ENCODE results near the gene GRIA1.

GRIA1 gene

DNA sequence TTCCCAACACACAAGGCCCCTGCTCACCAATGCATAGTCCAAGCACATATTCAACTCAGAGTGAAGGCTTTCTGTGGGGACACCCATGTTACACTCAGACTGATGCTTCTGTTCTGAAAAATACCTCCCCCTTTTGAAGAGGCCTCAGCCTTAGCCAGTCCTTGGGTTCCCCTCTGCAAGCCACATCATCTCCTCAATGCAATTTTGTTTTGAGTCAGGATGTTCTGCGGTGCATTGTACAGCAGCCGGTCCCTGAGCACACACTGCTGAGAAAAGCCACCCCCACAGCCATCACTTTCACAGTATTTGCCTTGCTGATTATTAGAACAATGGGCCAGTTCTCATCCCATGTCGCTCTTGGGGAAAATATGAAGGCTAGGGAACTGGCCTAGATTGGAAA, 307.0 kb downstream of the GRIA1 start:
- no peak overlapping the region for H3K4me3 ChIP-seq (ENCODE audit: insufficient read depth in 1 of 2, low read depth in 1 of 2, low read length in 2 of 2)
- no peak overlapping the region for H4K91ac ChIP-seq (ENCODE audit: low read length)
- H2AK5ac ChIP-seq (ENCODE audit: low read length, severe bottlenecking) = no peak overlapping the region
- no peaks in the 10 kb centered on the region for H3K27me3 ChIP-seq (ENCODE audit: control insufficient read depth in 1 of 2, insufficient read depth in 1 of 2, low read length in 2 of 2)
- no peaks in the 10 kb centered on the region for H3K36me3 ChIP-seq (ENCODE audit: control insufficient read depth in 1 of 2, insufficient read depth in 2 of 2, low read depth in 1 of 2, low read length in 2 of 2)
- H3K14ac ChIP-seq (ENCODE audit: low read length in 2 of 2) = no peak overlapping the region
- no peak overlapping the region for H2BK120ac ChIP-seq (ENCODE audit: low read depth, low read length)
- no peak overlapping the region for H2AFZ ChIP-seq (ENCODE audit: low read depth, low read length)
- H3K4me1 ChIP-seq (ENCODE audit: control insufficient read depth, insufficient read depth, low read depth, low read length) = no peaks in the 10 kb centered on the region
- no peak for DNase-seq
- H2BK5ac ChIP-seq (ENCODE audit: low read depth, low read length, poor library complexity, severe bottlenecking) = no peak overlapping the region
- H3K9ac ChIP-seq (ENCODE audit: low read length) = no peak overlapping the region
- H2BK15ac ChIP-seq (ENCODE audit: low read depth, poor library complexity, severe bottlenecking) = no peak overlapping the region
- 97% methylated on average over 3 of the region's 3 CpGs for WGBS
- H3K79me1 ChIP-seq (replicated peaks; ENCODE audit: low read length, poor library complexity, severe bottlenecking) = no peaks in the 10 kb centered on the region
- H2BK12ac ChIP-seq (ENCODE audit: low read length in 2 of 2) = no peak overlapping the region
- H3K4ac ChIP-seq (ENCODE audit: low read depth in 1 of 2, low read length in 2 of 2) = no peak overlapping the region
- no peaks in the 10 kb centered on the region for H3K9me3 ChIP-seq (ENCODE audit: control insufficient read depth, low read length)
- no peak overlapping the region for H3K4me2 ChIP-seq (ENCODE audit: low read length, poor library complexity, severe bottlenecking)
- H3K18ac ChIP-seq (ENCODE audit: low read depth in 1 of 2, low read length in 2 of 2) = no peak overlapping the region
- H3K27ac ChIP-seq (ENCODE audit: low read length, poor library complexity, severe bottlenecking) = no peak overlapping the region
- no peak overlapping the region for H4K8ac ChIP-seq (ENCODE audit: low read length)
- no peak overlapping the region for H3K23ac ChIP-seq (ENCODE audit: low read length in 2 of 2)

DNA sequence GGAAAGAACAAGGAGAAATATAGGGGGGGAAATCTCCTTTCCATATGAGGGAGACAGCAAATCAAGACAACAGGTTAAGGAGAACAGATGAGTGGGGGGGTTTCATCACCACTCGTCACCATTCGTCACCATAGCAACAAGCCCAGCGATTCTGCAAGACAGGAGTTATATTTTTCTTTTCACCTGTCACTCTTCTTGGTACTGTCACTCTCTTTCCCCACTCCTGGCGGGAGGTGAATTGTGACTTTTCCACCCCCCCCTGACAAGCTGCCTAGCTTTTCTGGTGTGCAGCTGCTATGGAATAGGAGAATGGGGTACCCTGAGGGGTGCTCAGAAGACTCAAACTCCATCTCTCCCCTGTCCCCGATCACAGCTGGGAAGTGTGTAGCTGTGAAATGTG, 308.4 kb downstream of the GRIA1 start:
- Histone ChIP-seq H3K4me2 (ENCODE audit: low read length, poor library complexity, severe bottlenecking) (no peak overlapping the region), H3K23ac (ENCODE audit: low read length in 2 of 2) (no peak overlapping the region), H3K9me3 (ENCODE audit: control insufficient read depth, low read length) (no peaks in the 10 kb centered on the region), H3K4me1 (ENCODE audit: control insufficient read depth, insufficient read depth, low read depth, low read length) (no peaks in the 10 kb centered on the region), H3K27ac (ENCODE audit: low read length, poor library complexity, severe bottlenecking) (no peak overlapping the region), H2BK120ac (ENCODE audit: low read depth, low read length) (no peak overlapping the region), H4K91ac (ENCODE audit: low read length) (no peak overlapping the region), H2AK5ac (ENCODE audit: low read length, severe bottlenecking) (no peak overlapping the region), H2BK5ac (ENCODE audit: low read depth, low read length, poor library complexity, severe bottlenecking) (no peak overlapping the region), H3K4ac (ENCODE audit: low read depth in 1 of 2, low read length in 2 of 2) (no peak overlapping the region), H4K8ac (ENCODE audit: low read length) (no peak overlapping the region), H3K36me3 (ENCODE audit: control insufficient read depth in 1 of 2, insufficient read depth in 2 of 2, low read depth in 1 of 2, low read length in 2 of 2) (no peaks in the 10 kb centered on the region), H3K18ac (ENCODE audit: low read depth in 1 of 2, low read length in 2 of 2) (no peak overlapping the region), H2BK12ac (ENCODE audit: low read length in 2 of 2) (no peak overlapping the region), H3K9ac (ENCODE audit: low read length) (no peak overlapping the region), H2AFZ (ENCODE audit: low read depth, low read length) (no peak overlapping the region), H3K14ac (ENCODE audit: low read length in 2 of 2) (no peak overlapping the region), H3K79me1 (replicated peaks; ENCODE audit: low read length, poor library complexity, severe bottlenecking) (no peaks in the 10 kb centered on the region), H3K4me3 (ENCODE audit: insufficient read depth in 1 of 2, low read depth in 1 of 2, low read length in 2 of 2) (no peak overlapping the region), H2BK15ac (ENCODE audit: low read depth, poor library complexity, severe bottlenecking) (no peak overlapping the region), H3K27me3 (ENCODE audit: control insufficient read depth in 1 of 2, insufficient read depth in 1 of 2, low read length in 2 of 2) (no peaks in the 10 kb centered on the region)
- WGBS = 100% methylated on average over 3 of the region's 5 CpGs
- no peak for DNase-seq

DNA sequence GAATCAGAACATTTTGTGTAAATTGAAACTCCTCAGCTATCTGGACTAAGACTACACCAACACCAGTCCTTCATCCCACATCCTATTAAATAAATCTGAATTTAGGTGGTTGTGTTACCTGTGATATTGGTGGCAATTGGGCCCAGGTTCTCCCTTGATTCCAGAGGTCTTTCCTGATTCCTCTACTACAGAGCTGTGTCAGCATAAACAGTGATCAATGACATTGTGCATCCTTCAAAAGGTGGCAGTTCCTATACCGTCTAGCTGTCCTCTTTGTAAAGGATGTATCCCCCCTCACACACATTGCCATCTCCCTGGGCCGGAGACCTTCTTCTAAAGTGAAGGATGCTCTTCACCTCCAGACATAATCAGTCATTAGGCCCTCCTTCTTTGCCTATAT, 309.0 kb downstream of the GRIA1 start:
- no peak for DNase-seq
- Histone ChIP-seq H3K27me3 (ENCODE audit: control insufficient read depth in 1 of 2, insufficient read depth in 1 of 2, low read length in 2 of 2) (no peaks in the 10 kb centered on the region), H3K9ac (ENCODE audit: low read length) (no peak overlapping the region), H4K91ac (ENCODE audit: low read length) (no peak overlapping the region), H3K23ac (ENCODE audit: low read length in 2 of 2) (no peak overlapping the region), H2BK15ac (ENCODE audit: low read depth, poor library complexity, severe bottlenecking) (no peak overlapping the region), H3K4me1 (ENCODE audit: control insufficient read depth, insufficient read depth, low read depth, low read length) (no peaks in the 10 kb centered on the region), H3K14ac (ENCODE audit: low read length in 2 of 2) (no peak overlapping the region), H3K27ac (ENCODE audit: low read length, poor library complexity, severe bottlenecking) (no peak overlapping the region), H3K4me3 (ENCODE audit: insufficient read depth in 1 of 2, low read depth in 1 of 2, low read length in 2 of 2) (no peak overlapping the region), H2AK5ac (ENCODE audit: low read length, severe bottlenecking) (no peak overlapping the region), H3K4me2 (ENCODE audit: low read length, poor library complexity, severe bottlenecking) (no peak overlapping the region), H3K18ac (ENCODE audit: low read depth in 1 of 2, low read length in 2 of 2) (no peak overlapping the region), H2BK5ac (ENCODE audit: low read depth, low read length, poor library complexity, severe bottlenecking) (no peak overlapping the region), H3K36me3 (ENCODE audit: control insufficient read depth in 1 of 2, insufficient read depth in 2 of 2, low read depth in 1 of 2, low read length in 2 of 2) (no peaks in the 10 kb centered on the region), H4K8ac (ENCODE audit: low read length) (no peak overlapping the region), H2AFZ (ENCODE audit: low read depth, low read length) (no peak overlapping the region), H3K79me1 (replicated peaks; ENCODE audit: low read length, poor library complexity, severe bottlenecking) (no peaks in the 10 kb centered on the region), H2BK120ac (ENCODE audit: low read depth, low read length) (no peak overlapping the region), H3K9me3 (ENCODE audit: control insufficient read depth, low read length) (no peaks in the 10 kb centered on the region), H3K4ac (ENCODE audit: low read depth in 1 of 2, low read length in 2 of 2) (no peak overlapping the region), H2BK12ac (ENCODE audit: low read length in 2 of 2) (no peak overlapping the region)
- 95% methylated on average over 2 of the region's 2 CpGs for WGBS

DNA sequence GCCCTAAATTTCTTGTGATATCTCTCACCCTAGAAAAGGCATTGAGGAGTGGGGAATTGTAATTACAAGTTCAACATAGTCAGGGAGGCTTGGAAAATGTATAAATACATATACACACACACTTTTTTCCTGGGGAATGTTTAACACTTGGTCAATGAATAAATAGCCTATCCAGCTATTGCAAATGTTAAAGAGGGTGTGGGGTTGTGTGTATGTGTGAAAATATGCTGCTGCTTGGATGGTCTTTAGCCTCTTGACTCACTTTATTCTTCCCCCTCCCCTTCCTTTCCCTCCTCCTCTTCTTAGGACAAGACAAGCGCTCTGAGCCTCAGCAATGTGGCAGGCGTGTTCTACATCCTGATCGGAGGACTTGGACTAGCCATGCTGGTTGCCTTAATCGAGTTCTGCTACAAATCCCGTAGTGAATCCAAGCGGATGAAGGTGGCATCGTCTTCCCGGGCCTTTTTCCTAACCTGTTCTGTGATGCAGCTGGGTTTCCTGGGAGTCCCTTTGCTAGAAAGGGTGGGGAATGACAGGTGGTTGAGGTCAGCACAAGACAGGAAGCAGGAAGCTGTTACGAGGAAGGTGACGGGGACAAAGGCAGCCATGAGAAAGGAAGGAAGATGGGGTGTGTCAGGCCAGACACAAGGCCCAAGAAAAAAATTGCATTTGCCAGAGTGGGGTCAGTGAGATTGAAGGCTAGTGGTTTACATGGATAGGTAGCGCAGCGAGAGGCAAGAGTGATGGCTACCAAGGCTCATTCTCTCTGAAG, 311.8 kb downstream of the GRIA1 start:
- H2BK120ac ChIP-seq (ENCODE audit: low read depth, low read length) = no peak overlapping the region
- H3K4me1 ChIP-seq (ENCODE audit: control insufficient read depth, insufficient read depth, low read depth, low read length) = no peaks in the 10 kb centered on the region
- WGBS = 91% methylated on average over 12 of the region's 12 CpGs
- H4K8ac ChIP-seq (ENCODE audit: low read length) = no peak overlapping the region
- no peak for DNase-seq
- H3K36me3 ChIP-seq (ENCODE audit: control insufficient read depth in 1 of 2, insufficient read depth in 2 of 2, low read depth in 1 of 2, low read length in 2 of 2) = no peaks in the 10 kb centered on the region
- no peak overlapping the region for H3K23ac ChIP-seq (ENCODE audit: low read length in 2 of 2)
- H2BK15ac ChIP-seq (ENCODE audit: low read depth, poor library complexity, severe bottlenecking) = no peak overlapping the region
- H3K9ac ChIP-seq (ENCODE audit: low read length) = no peak overlapping the region
- no peak overlapping the region for H3K4ac ChIP-seq (ENCODE audit: low read depth in 1 of 2, low read length in 2 of 2)
- H3K14ac ChIP-seq (ENCODE audit: low read length in 2 of 2) = no peak overlapping the region
- no peaks in the 10 kb centered on the region for H3K27me3 ChIP-seq (ENCODE audit: control insufficient read depth in 1 of 2, insufficient read depth in 1 of 2, low read length in 2 of 2)
- H3K18ac ChIP-seq (ENCODE audit: low read depth in 1 of 2, low read length in 2 of 2) = peak overlapping the region in 1 of 2 experiments; percentile 14
- no peak overlapping the region for H3K4me3 ChIP-seq (ENCODE audit: insufficient read depth in 1 of 2, low read depth in 1 of 2, low read length in 2 of 2)
- no peak overlapping the region for H3K27ac ChIP-seq (ENCODE audit: low read length, poor library complexity, severe bottlenecking)
- H2BK5ac ChIP-seq (ENCODE audit: low read depth, low read length, poor library complexity, severe bottlenecking) = no peak overlapping the region
- H2AK5ac ChIP-seq (ENCODE audit: low read length, severe bottlenecking) = no peak overlapping the region
- H2BK12ac ChIP-seq (ENCODE audit: low read length in 2 of 2) = no peak overlapping the region
- no peaks in the 10 kb centered on the region for H3K79me1 ChIP-seq (replicated peaks; ENCODE audit: low read length, poor library complexity, severe bottlenecking)
- H3K9me3 ChIP-seq (ENCODE audit: control insufficient read depth, low read length) = no peaks in the 10 kb centered on the region
- no peak overlapping the region for H3K4me2 ChIP-seq (ENCODE audit: low read length, poor library complexity, severe bottlenecking)
- H2AFZ ChIP-seq (ENCODE audit: low read depth, low read length) = no peak overlapping the region
- no peak overlapping the region for H4K91ac ChIP-seq (ENCODE audit: low read length)
